ENCODE data around the gene RTTN. TPM values are rescaled to one million over a fixed set of nuclear protein-coding genes. Genes with fewer than 3 reads are reported as not detected.
A peak's percentile ranks its signal among the peaks of the same experiment; 100 is the strongest.

RTTN gene
- total RNA-seq, 2 donors from 2014 or later: 22.3 to 35.4 TPM

GRCh38 chr18:70058916-70059315 is 146.6 kb downstream of the RTTN start:
- Mint-ChIP-seq H3K27me3 (ENCODE audit: insufficient read depth) (no peaks in the 10 kb centered on the region), H3K4me1 (peaks cover 5% of the 10 kb centered on the region), H3K4me3 (no peak overlapping the region), H3K27ac (no peak overlapping the region), H3K36me3 (ENCODE audit: low read depth) (peaks cover 5% of the 10 kb centered on the region), H3K9me3 (no peaks in the 10 kb centered on the region)
- no peaks in the 10 kb centered on the region for H3K36me3 ChIP-seq (ENCODE audit: control insufficient read depth, insufficient read depth, low read length)
- H3K27me3 ChIP-seq (ENCODE audit: control insufficient read depth, insufficient read depth, low read length, poor library complexity, severe bottlenecking): no peaks in the 10 kb centered on the region
- H3K9ac ChIP-seq (ENCODE audit: extremely low read depth, low read length, poor library complexity, severe bottlenecking): no peak overlapping the region
- DNase-seq: no peak
- H3K4me1 ChIP-seq (ENCODE audit: control insufficient read depth, insufficient read depth, low read length): no peaks in the 10 kb centered on the region
- no peak for TF ChIP-seq CTCF (conservative IDR thresholded peaks at IDR 0.05)
- H3K4me3 ChIP-seq (ENCODE audit: low read length): no peak overlapping the region
- no peaks in the 10 kb centered on the region for H3K9me3 ChIP-seq (ENCODE audit: control insufficient read depth, low read length)
- H3K27ac ChIP-seq (ENCODE audit: low read depth, low read length): no peak overlapping the region

- DNase-seq: no peak
- Mint-ChIP-seq H3K36me3 (ENCODE audit: low read depth) (peaks cover 15% of the 10 kb centered on the region), H3K27ac (no peak overlapping the region), H3K9me3 (no peaks in the 10 kb centered on the region), H3K27me3 (ENCODE audit: insufficient read depth) (no peaks in the 10 kb centered on the region), H3K4me3 (no peak overlapping the region), H3K4me1 (peaks cover 5% of the 10 kb centered on the region)
- Histone ChIP-seq H3K4me1 (ENCODE audit: control insufficient read depth, insufficient read depth, low read length) (peaks cover 2% of the 10 kb centered on the region), H3K36me3 (ENCODE audit: control insufficient read depth, insufficient read depth, low read length) (no peaks in the 10 kb centered on the region), H3K9ac (ENCODE audit: extremely low read depth, low read length, poor library complexity, severe bottlenecking) (no peak overlapping the region), H3K4me3 (ENCODE audit: low read length) (no peak overlapping the region), H3K27me3 (ENCODE audit: control insufficient read depth, insufficient read depth, low read length, poor library complexity, severe bottlenecking) (no peaks in the 10 kb centered on the region), H3K9me3 (ENCODE audit: control insufficient read depth, low read length) (no peaks in the 10 kb centered on the region), H3K27ac (ENCODE audit: low read depth, low read length) (no peak overlapping the region)
- no peak for TF ChIP-seq CTCF (conservative IDR thresholded peaks at IDR 0.05)
- WGBS, 2 experiments (ENCODE audit: insufficient coverage in 1 of 2, insufficient read length in 1 of 2): 93 to 100% methylated on average over 2 to 4 of the region's 4 CpGs
Observed at GRCh38 chr18:70047931-70048603, 157.4 kb downstream of the RTTN start.

GRCh38 chr18:70046796-70047195 is 158.7 kb downstream of the RTTN start:
- no peak overlapping the region for H3K4me3 Mint-ChIP-seq
- H3K36me3 Mint-ChIP-seq (ENCODE audit: low read depth): peaks cover 15% of the 10 kb centered on the region
- Histone ChIP-seq H3K36me3 (ENCODE audit: control insufficient read depth, insufficient read depth, low read length) (no peaks in the 10 kb centered on the region), H3K9ac (ENCODE audit: extremely low read depth, low read length, poor library complexity, severe bottlenecking) (no peak overlapping the region), H3K27ac (ENCODE audit: low read depth, low read length) (no peak overlapping the region), H3K4me1 (ENCODE audit: control insufficient read depth, insufficient read depth, low read length) (peaks cover 2% of the 10 kb centered on the region), H3K27me3 (ENCODE audit: control insufficient read depth, insufficient read depth, low read length, poor library complexity, severe bottlenecking) (no peaks in the 10 kb centered on the region), H3K9me3 (ENCODE audit: control insufficient read depth, low read length) (no peaks in the 10 kb centered on the region), H3K4me3 (ENCODE audit: low read length) (no peak overlapping the region)
- WGBS, 2 experiments (ENCODE audit: insufficient coverage in 1 of 2, insufficient read length in 1 of 2): 57 to 81% methylated on average over 1 of the region's 1 CpG
- no peak for TF ChIP-seq CTCF (conservative IDR thresholded peaks at IDR 0.05)
- no peaks in the 10 kb centered on the region for H3K27me3 Mint-ChIP-seq (ENCODE audit: insufficient read depth)
- H3K9me3 Mint-ChIP-seq: no peaks in the 10 kb centered on the region
- no peak for DNase-seq
- peaks cover 5% of the 10 kb centered on the region for H3K4me1 Mint-ChIP-seq
- peak overlapping the region; percentile 26 for H3K27ac Mint-ChIP-seq
